Smooth muscle cell (in vitro differentiated cells): ENCODE data around the gene IL1RAPL1. TPM values are rescaled to one million over a fixed set of nuclear protein-coding genes. Genes with fewer than 3 reads are reported as not detected.

Experiments
- DNase-seq: peaks from one replicate; lab custom pipeline; 2025; ENCODE audit not compliant: unreplicated experiment; lab: John Stamatoyannopoulos, UW
- H2AFZ ChIP-seq: fragments of 200-600 bp; sonication (generic); 2 replicates; pipeline ENCODE4 v1.6.0; 2016; ENCODE audit warnings: antibody characterized with exemption, low read depth, mild to moderate bottlenecking
- H3F3A ChIP-seq: fragments of 200-600 bp; sonication (generic); 2 replicates; pipeline ENCODE4 v1.6.0; 2017; ENCODE audit warnings: antibody characterized with exemption, low read depth
- H3K27ac ChIP-seq: fragments of 200-600 bp; sonication (generic); 2 replicates; pipeline ENCODE4 v1.5.1; 2016; ENCODE audit warnings: low read depth, mild to moderate bottlenecking
- H3K27me3 ChIP-seq: fragments of 200-600 bp; sonication (generic); 2 replicates; pipeline ENCODE4 v1.6.1; 2016; ENCODE audit warnings: low read depth, mild to moderate bottlenecking
- H3K36me3 ChIP-seq: fragments of 200-600 bp; sonication (generic); 2 replicates; pipeline ENCODE4 v1.5.1; 2016; ENCODE audit warnings: low read depth
- H3K4me1 ChIP-seq: fragments of 200-600 bp; sonication (generic); 2 replicates; pipeline ENCODE4 v1.5.1; 2016; ENCODE audit warnings: low read depth
- H3K4me2 ChIP-seq: fragments of 200-600 bp; sonication (generic); 2 replicates; pipeline ENCODE4 v1.6.0; 2016; ENCODE audit warnings: mild to moderate bottlenecking
- H3K4me3 ChIP-seq: fragments of 200-600 bp; sonication (generic); 2 replicates; pipeline ENCODE4 v1.5.1; 2016; ENCODE audit warnings: mild to moderate bottlenecking
- H3K79me2 ChIP-seq: fragments of 200-600 bp; sonication (generic); 2 replicates; pipeline ENCODE4 v1.6.0; 2016; ENCODE audit warnings: low read depth, mild to moderate bottlenecking
- H3K9ac ChIP-seq: fragments of 200-600 bp; sonication (generic); 2 replicates; pipeline ENCODE4 v1.6.0; 2016; ENCODE audit warnings: low read depth
- H3K9me3 ChIP-seq: fragments of 200-600 bp; sonication (generic); replicated peaks from 2 replicates; pipeline ENCODE4 v1.5.1; 2016; ENCODE audit warnings: low read depth
- H4K20me1 ChIP-seq: fragments of 200-600 bp; sonication (generic); 2 replicates; pipeline ENCODE4 v1.6.0; 2016; ENCODE audit warnings: low read depth
- CTCF ChIP-seq: fragments of 200-600 bp; sonication (generic); IDR thresholded peaks from 2 replicates; pipeline ENCODE4 v1.5.1; 2017; ENCODE audit warnings: borderline replicate concordance, mild to moderate bottlenecking, antibody characterized with exemption; ENCODE audit not compliant: insufficient read depth, poor library complexity, severe bottlenecking
- WGBS: methylation state at CpG from one replicate; pipeline ENCODE4 v1.1.7; 2016; ENCODE audit warnings: low lambda C conversion rate; 5-methylcytosine and 5-hydroxymethylcytosine counted together
- polyA plus RNA-seq: library from polyadenylated mRNA; unstranded; fragments of >200 nt; fragmentation: Nextera tagmentation; extraction: Ambion mirVana; gene quantifications from 2 replicates; pipeline ENCODE4 v1.2.1, GENCODE V29; 2016
- total RNA-seq: library from RNA; depleted of rRNA; stranded (reverse); fragments of >200 nt; gene quantifications from 2 replicates; pipeline ENCODE4 v1.2.3, GENCODE V29; 2014

Gene IL1RAPL1
- total and polyA plus RNA-seq, 2 experiments from 2014 or later, result 0.04 TPM; not detected in 1

- Histone ChIP-seq H3K27ac (no peak overlapping the region), H3F3A (no peaks in the 10 kb centered on the region), H3K4me2 (no peak overlapping the region), H3K9ac (no peak overlapping the region), H3K4me1 (no peaks in the 10 kb centered on the region), H3K36me3 (no peaks in the 10 kb centered on the region), H2AFZ (no peak overlapping the region), H4K20me1 (no peaks in the 10 kb centered on the region), H3K27me3 (no peaks in the 10 kb centered on the region), H3K9me3 (peaks cover 3% of the 10 kb centered on the region), H3K79me2 (no peaks in the 10 kb centered on the region), H3K4me3 (no peak overlapping the region)
- peak; percentile 31 for TF ChIP-seq CTCF
- WGBS, result 90% methylated on average over 23 of the region's 23 CpGs
- DNase-seq, result no peak
Measured at GRCh38 chrX:28659269-28659668, 72.0 kb downstream of the IL1RAPL1 start.

GRCh38 chrX:28665778-28666177 lies 78.5 kb downstream of the IL1RAPL1 start:
- Histone ChIP-seq H2AFZ (no peak overlapping the region), H4K20me1 (no peaks in the 10 kb centered on the region), H3K27me3 (no peaks in the 10 kb centered on the region), H3K4me1 (no peaks in the 10 kb centered on the region), H3K36me3 (no peaks in the 10 kb centered on the region), H3K9me3 (no peaks in the 10 kb centered on the region), H3K27ac (no peak overlapping the region), H3K4me3 (no peak overlapping the region), H3K4me2 (no peak overlapping the region), H3F3A (no peaks in the 10 kb centered on the region), H3K9ac (no peak overlapping the region), H3K79me2 (no peaks in the 10 kb centered on the region)
- 86% methylated on average over 10 of the region's 10 CpGs for WGBS
- DNase-seq, result no peak
- no peak for TF ChIP-seq CTCF

GRCh38 chrX:28668303-28668702 lies 81.1 kb downstream of the IL1RAPL1 start:
- H3K36me3 ChIP-seq, result no peaks in the 10 kb centered on the region
- H3K9me3 ChIP-seq, result no peaks in the 10 kb centered on the region
- no peak overlapping the region for H3K27ac ChIP-seq
- H3F3A ChIP-seq, result no peaks in the 10 kb centered on the region
- no peaks in the 10 kb centered on the region for H3K79me2 ChIP-seq
- no peak for TF ChIP-seq CTCF
- H3K4me2 ChIP-seq, result no peak overlapping the region
- H2AFZ ChIP-seq, result no peak overlapping the region
- no peak overlapping the region for H3K4me3 ChIP-seq
- no peak overlapping the region for H3K9ac ChIP-seq
- H3K4me1 ChIP-seq, result no peaks in the 10 kb centered on the region
- DNase-seq, result no peak
- no peaks in the 10 kb centered on the region for H3K27me3 ChIP-seq
- 93% methylated on average over 13 of the region's 13 CpGs for WGBS
- no peaks in the 10 kb centered on the region for H4K20me1 ChIP-seq

- Histone ChIP-seq H3K4me3 (no peak overlapping the region), H3K4me1 (no peaks in the 10 kb centered on the region), H3K4me2 (no peak overlapping the region), H3K27me3 (no peaks in the 10 kb centered on the region), H3K79me2 (no peaks in the 10 kb centered on the region), H3K9me3 (no peaks in the 10 kb centered on the region), H2AFZ (no peak overlapping the region), H3K27ac (no peak overlapping the region), H3K9ac (no peak overlapping the region), H3K36me3 (no peaks in the 10 kb centered on the region), H3F3A (no peaks in the 10 kb centered on the region), H4K20me1 (no peaks in the 10 kb centered on the region)
- no peak for TF ChIP-seq CTCF
- WGBS, result 85% methylated on average over 4 of the region's 4 CpGs
- DNase-seq, result no peak
Measured at GRCh38 chrX:28668957-28669356, 81.7 kb downstream of the IL1RAPL1 start.
